Measurements from ENCODE around the gene C7. TPM values are rescaled to one million over a fixed set of nuclear protein-coding genes. Genes with fewer than 3 reads are reported as not detected.

The C7 gene
- total RNA-seq, 1 experiment from 2014 or later, result 0.74 TPM

DNA sequence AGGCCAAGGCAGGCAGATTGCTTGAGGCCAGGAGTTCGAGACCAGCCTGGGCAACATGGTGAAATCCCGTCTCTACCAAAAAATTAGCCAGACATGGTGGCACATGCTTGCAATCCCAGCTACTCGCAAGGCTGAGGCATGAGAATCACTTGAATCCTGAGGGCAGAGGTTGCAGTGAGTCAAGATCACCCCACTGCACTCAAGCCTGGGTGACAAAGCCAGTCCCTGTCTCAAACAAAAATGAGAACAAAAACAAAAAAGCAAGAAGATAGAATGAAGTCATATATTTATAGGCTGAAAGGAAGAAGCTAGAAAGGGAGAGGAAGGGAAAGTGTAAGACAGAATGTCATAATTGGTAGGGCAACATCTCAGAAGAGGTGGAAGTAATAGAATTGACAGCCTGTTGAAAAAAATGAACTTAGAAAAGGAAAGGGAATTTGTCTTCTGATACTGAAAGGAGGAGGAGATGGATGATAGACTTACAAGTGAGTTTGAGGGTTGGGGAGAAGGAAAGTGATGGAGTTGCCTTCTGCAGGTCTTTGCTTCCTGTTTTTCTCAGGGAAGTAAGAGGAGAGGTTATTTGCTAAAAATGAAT is 35.9 kb upstream of the C7 start:
- no peak overlapping the region for H3K4me2 ChIP-seq (ENCODE audit: low read length)
- no peaks in the 10 kb centered on the region for H3K79me2 ChIP-seq (ENCODE audit: insufficient read depth, low read length)
- H3K9me3 ChIP-seq (ENCODE audit: control insufficient read depth in 1 of 2, insufficient read depth in 1 of 2, low read depth in 1 of 2, low read length in 2 of 2), result peaks cover 0 to 4% of the 10 kb centered on the region in 2 experiments; a peak in 1 of 4 replicates
- RAD21 ChIA-PET (ENCODE audit: low non-redundant PET in 1 of 2, low total read pairs in 2 of 2, uncharacterized antibody in 2 of 2, unreplicated experiment in 2 of 2), result no interaction called here
- H3K27me3 ChIP-seq (ENCODE audit: insufficient read depth, low read length), result no peaks in the 10 kb centered on the region
- no TSS peak for BruUV-seq (replicated peaks)
- intact Hi-C loops (cut with micrococcal nuclease), result loop anchor here (10.0 kb wide), 1 partner anchor 929 kb away; no protein-coding TSS in a partner anchor
- H3K9ac ChIP-seq (ENCODE audit: low read length), result no peak overlapping the region
- H3K36me3 ChIP-seq (ENCODE audit: control insufficient read depth in 1 of 2, insufficient read depth in 2 of 2, low read length in 2 of 2), result no peaks in the 10 kb centered on the region
- peaks cover 0 to 4% of the 10 kb centered on the region in 2 experiments; a peak in 1 of 4 replicates for H3K4me1 ChIP-seq (ENCODE audit: control insufficient read depth in 1 of 2, insufficient read depth in 2 of 2, low read length in 2 of 2)
- POLR2A ChIA-PET, result no interaction called here
- H2AFZ ChIP-seq (ENCODE audit: low read depth, low read length, poor library complexity, severe bottlenecking), result no peak overlapping the region
- H3K9me2 ChIP-seq (ENCODE audit: insufficient read depth), result no peaks in the 10 kb centered on the region
- DNase-seq (ENCODE audit: low read depth, low spot score), result no peak
- no peak for TF ChIP-seq ELF1 (IDR thresholded peaks at IDR 0.05; ENCODE audit: borderline replicate concordance, low read depth)
- TF ChIP-seq POLR2AphosphoS5 (IDR thresholded peaks at IDR 0.05; ENCODE audit: low read depth, low read length), result no peak
- H3K4me3 ChIP-seq (replicated peaks in 1 of 2; ENCODE audit: low read depth in 1 of 2, low read length in 2 of 2), result no peak overlapping the region
- CTCF ChIA-PET, result no interaction called here
- H3K27ac ChIP-seq (ENCODE audit: low read depth, low read length), result no peak overlapping the region
- H4K20me1 ChIP-seq (ENCODE audit: insufficient read depth), result no peaks in the 10 kb centered on the region
- no peak for ATAC-seq

DNA sequence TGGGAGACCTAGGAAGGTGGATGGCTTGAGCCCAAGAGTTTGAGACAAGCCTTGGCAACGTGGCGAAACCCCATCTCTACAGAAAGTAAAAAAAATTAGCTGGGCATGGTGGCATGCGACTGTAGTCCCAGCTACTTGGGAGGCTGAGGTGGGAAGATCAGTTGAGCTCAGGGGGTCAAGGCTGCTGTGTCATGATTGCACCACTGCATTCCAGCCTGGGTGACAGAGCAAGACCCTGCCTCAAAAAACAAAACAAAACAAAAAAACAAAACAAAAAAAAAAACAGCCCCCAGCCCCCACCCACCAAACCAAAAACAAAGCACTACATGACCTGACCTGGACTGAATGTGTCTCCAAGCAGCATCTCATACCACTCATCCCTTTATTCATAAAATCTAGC is 33.3 kb upstream of the C7 start:
- no peak overlapping the region for H3K4me3 ChIP-seq (replicated peaks in 1 of 2; ENCODE audit: low read depth in 1 of 2, low read length in 2 of 2)
- H3K9me2 ChIP-seq (ENCODE audit: insufficient read depth), result no peaks in the 10 kb centered on the region
- no peak overlapping the region for H3K27ac ChIP-seq (ENCODE audit: low read depth, low read length)
- DNase-seq (ENCODE audit: low read depth, low spot score) (no peak), ATAC-seq (no peak)
- BruUV-seq (replicated peaks), result no TSS peak
- H3K79me2 ChIP-seq (ENCODE audit: insufficient read depth, low read length), result no peaks in the 10 kb centered on the region
- H3K27me3 ChIP-seq (ENCODE audit: insufficient read depth, low read length), result no peaks in the 10 kb centered on the region
- ChIA-PET RAD21 (ENCODE audit: low non-redundant PET in 1 of 2, low total read pairs in 2 of 2, uncharacterized antibody in 2 of 2, unreplicated experiment in 2 of 2) (no interaction called here), CTCF (no interaction called here), POLR2A (no interaction called here)
- no peaks in the 10 kb centered on the region for H4K20me1 ChIP-seq (ENCODE audit: insufficient read depth)
- peaks cover 0 to 4% of the 10 kb centered on the region in 2 experiments; a peak in 1 of 4 replicates for H3K9me3 ChIP-seq (ENCODE audit: control insufficient read depth in 1 of 2, insufficient read depth in 1 of 2, low read depth in 1 of 2, low read length in 2 of 2)
- no peak overlapping the region for H3K9ac ChIP-seq (ENCODE audit: low read length)
- TF ChIP-seq, protein P1, sequence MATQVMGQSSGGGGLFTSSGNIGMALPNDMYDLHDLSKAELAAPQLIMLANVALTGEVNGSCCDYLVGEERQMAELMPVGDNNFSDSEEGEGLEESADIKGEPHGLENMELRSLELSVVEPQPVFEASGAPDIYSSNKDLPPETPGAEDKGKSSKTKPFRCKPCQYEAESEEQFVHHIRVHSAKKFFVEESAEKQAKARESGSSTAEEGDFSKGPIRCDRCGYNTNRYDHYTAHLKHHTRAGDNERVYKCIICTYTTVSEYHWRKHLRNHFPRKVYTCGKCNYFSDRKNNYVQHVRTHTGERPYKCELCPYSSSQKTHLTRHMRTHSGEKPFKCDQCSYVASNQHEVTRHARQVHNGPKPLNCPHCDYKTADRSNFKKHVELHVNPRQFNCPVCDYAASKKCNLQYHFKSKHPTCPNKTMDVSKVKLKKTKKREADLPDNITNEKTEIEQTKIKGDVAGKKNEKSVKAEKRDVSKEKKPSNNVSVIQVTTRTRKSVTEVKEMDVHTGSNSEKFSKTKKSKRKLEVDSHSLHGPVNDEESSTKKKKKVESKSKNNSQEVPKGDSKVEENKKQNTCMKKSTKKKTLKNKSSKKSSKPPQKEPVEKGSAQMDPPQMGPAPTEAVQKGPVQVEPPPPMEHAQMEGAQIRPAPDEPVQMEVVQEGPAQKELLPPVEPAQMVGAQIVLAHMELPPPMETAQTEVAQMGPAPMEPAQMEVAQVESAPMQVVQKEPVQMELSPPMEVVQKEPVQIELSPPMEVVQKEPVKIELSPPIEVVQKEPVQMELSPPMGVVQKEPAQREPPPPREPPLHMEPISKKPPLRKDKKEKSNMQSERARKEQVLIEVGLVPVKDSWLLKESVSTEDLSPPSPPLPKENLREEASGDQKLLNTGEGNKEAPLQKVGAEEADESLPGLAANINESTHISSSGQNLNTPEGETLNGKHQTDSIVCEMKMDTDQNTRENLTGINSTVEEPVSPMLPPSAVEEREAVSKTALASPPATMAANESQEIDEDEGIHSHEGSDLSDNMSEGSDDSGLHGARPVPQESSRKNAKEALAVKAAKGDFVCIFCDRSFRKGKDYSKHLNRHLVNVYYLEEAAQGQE (IDR thresholded peaks at IDR 0.05; ENCODE audit: low read depth), result no peak
- TF ChIP-seq EGR1 (IDR thresholded peaks at IDR 0.05; ENCODE audit: low read depth), result no peak
- no peak for TF ChIP-seq POLR2AphosphoS5 (IDR thresholded peaks at IDR 0.05; ENCODE audit: low read depth, low read length)
- TF ChIP-seq SRF (IDR thresholded peaks at IDR 0.05; ENCODE audit: low read depth), result no peak
- no peak for TF ChIP-seq ELF1 (IDR thresholded peaks at IDR 0.05; ENCODE audit: borderline replicate concordance, low read depth)
- TF ChIP-seq SP1 (IDR thresholded peaks at IDR 0.05; ENCODE audit: low read depth), result no peak
- H2AFZ ChIP-seq (ENCODE audit: low read depth, low read length, poor library complexity, severe bottlenecking), result no peak overlapping the region
- intact Hi-C loops (cut with micrococcal nuclease), result loop anchor here (5.0 to 10.0 kb wide), 3 partner anchors 189 to 1299 kb away; no protein-coding TSS in a partner anchor
- peaks cover 0 to 4% of the 10 kb centered on the region in 2 experiments; a peak in 1 of 4 replicates for H3K4me1 ChIP-seq (ENCODE audit: control insufficient read depth in 1 of 2, insufficient read depth in 2 of 2, low read length in 2 of 2)
- no peak overlapping the region for H3K4me2 ChIP-seq (ENCODE audit: low read length)
- H3K36me3 ChIP-seq (ENCODE audit: control insufficient read depth in 1 of 2, insufficient read depth in 2 of 2, low read length in 2 of 2), result no peaks in the 10 kb centered on the region

Data from HCT116 (cell line).